Panc1 (cell line): Measurements from ENCODE around the gene TUBB4B. TPM values are rescaled to one million over a fixed set of nuclear protein-coding genes. Genes with fewer than 3 reads are reported as not detected.

Source experiments
- ATAC-seq: fragments of 200-7000 bp; cut with Tn5 transposase; 2 replicates; pipeline ENCODE4 v1.9.1; 2020; ENCODE audit warnings: mild to moderate bottlenecking, moderate library complexity
- BruUV-seq: library from RNA; stranded (reverse); fragments of 400-500 nt; replicated peaks from 2 replicates; lab custom pipeline; 2021; lab: Mats Ljungman, UMichigan
- CTCF ChIA-PET: fragments of 300-600 bp; sonication (Branson Sonifier 250); formaldehyde crosslinking; loops from one replicate; lab custom pipeline; 2022; ENCODE audit warnings: antibody characterized with exemption; lab: Charles Lee
- POLR2A ChIA-PET: fragments of 300-600 bp; sonication (Branson Sonifier 250); formaldehyde crosslinking; loops from one replicate; lab custom pipeline; 2022; ENCODE audit warnings: antibody characterized with exemption; lab: Charles Lee
- DNase-seq: peaks from one replicate; pipeline ENCODE4 v3.0.0-alpha.2; 2010; ENCODE audit warnings: low read depth, low spot score
- H3K27ac ChIP-seq: 2 replicates; pipeline ENCODE4 v1.5.1; 2011; ENCODE audit warnings: mild to moderate bottlenecking, low read length, inconsistent platforms
- H3K27me3 ChIP-seq: fragments of 200-500 bp; sonication (Bioruptor generic); 2 replicates; pipeline ENCODE4 v1.6.0; 2014; ENCODE audit warnings: low read length, inconsistent platforms; ENCODE audit not compliant: control insufficient read depth, insufficient read depth
- H3K36me3 ChIP-seq: fragments of 200-500 bp; sonication (Bioruptor generic); 2 replicates; pipeline ENCODE4 v1.5.1; 2014; ENCODE audit warnings: inconsistent platforms, mild to moderate bottlenecking, low read length, moderate library complexity; ENCODE audit not compliant: control insufficient read depth, insufficient read depth
- H3K4me1 ChIP-seq: 2 replicates; pipeline ENCODE4 v1.5.1; 2011; ENCODE audit warnings: inconsistent platforms, mild to moderate bottlenecking, low read length, moderate library complexity; ENCODE audit not compliant: control insufficient read depth, insufficient read depth
- H3K4me3 ChIP-seq, 2 experiments: 2 replicates each; pipeline ENCODE4 v1.5.1; 2011 to 2012; ENCODE audit warnings: low read depth in 2 of 2, low read length in 2 of 2, mild to moderate bottlenecking in 2 of 2, inconsistent platforms in 1 of 2, moderate library complexity in 1 of 2
- H3K9me3 ChIP-seq: fragments of 200-500 bp; sonication (Bioruptor generic); 2 replicates; pipeline ENCODE4 v1.5.1; 2014; ENCODE audit warnings: low read depth, mild to moderate bottlenecking, inconsistent platforms, low read length, moderate library complexity; ENCODE audit not compliant: control insufficient read depth, insufficient read depth
- POLR2AphosphoS5 ChIP-seq: IDR thresholded peaks from 2 replicates; pipeline ENCODE4 v1.6.1; 2012; ENCODE audit warnings: mild to moderate bottlenecking, low read depth, low read length, moderate library complexity
- SIN3A ChIP-seq: IDR thresholded peaks from 2 replicates; pipeline ENCODE4 v1.6.1; 2012; ENCODE audit warnings: low read depth, mild to moderate bottlenecking, low read length, moderate library complexity, borderline replicate concordance; ENCODE audit not compliant: insufficient read depth
- TCF7L2 ChIP-seq: IDR thresholded peaks from 2 replicates; pipeline ENCODE4 v1.6.1; 2011; ENCODE audit warnings: mild to moderate bottlenecking, low read depth, low read length, inconsistent platforms
- in situ Hi-C: cut with HindIII; loops from 2 replicates; pipeline ENCODE4 v1.10.0; 2016; ENCODE audit warnings: low sequenced_read_pairs, low pct_unique_long_range_greater_than_20kb
- intact Hi-C: fragments of 100-400 bp; cut with micrococcal nuclease; formaldehyde crosslinking; loops from one replicate; pipeline ENCODE4 v1.10.0; 2022; ENCODE audit not compliant: unreplicated experiment
- total RNA-seq: library from RNA; stranded (reverse); gene quantifications from one replicate; pipeline ENCODE4 v1.2.1, GENCODE V29; 2021; ENCODE audit not compliant: unreplicated experiment
- TF ChIP-seq, protein P1 (sequence below), 2 experiments: IDR thresholded peaks; 2 replicates each; pipeline ENCODE4 v1.6.1; 2011 to 2012; ENCODE audit warnings: low read depth in 2 of 2, control low read depth in 1 of 2, low read length in 1 of 2, mild to moderate bottlenecking in 1 of 2, moderate library complexity in 1 of 2; ENCODE audit not compliant: insufficient read depth in 1 of 2
- TF ChIP-seq, protein P2 (sequence below): fragments of 450-650 bp; IDR thresholded peaks from 2 replicates; pipeline ENCODE4 v1.5.1; 2017; ENCODE audit warnings: mild to moderate bottlenecking

Gene TUBB4B
- total RNA-seq, 1 experiment from 2014 or later = 265 TPM

- Histone ChIP-seq H3K9me3 (no peaks in the 10 kb centered on the region), H3K36me3 (peaks cover 2% of the 10 kb centered on the region; the same call in 1 of the 2 replicates), H3K27me3 (no peaks in the 10 kb centered on the region), H3K27ac (no peak overlapping the region), H3K4me1 (peaks cover 7% of the 10 kb centered on the region), H3K4me3 (no peak overlapping the region)
- TF ChIP-seq POLR2AphosphoS5 = no peak
- TF ChIP-seq TCF7L2 = no peak
- ATAC-seq (no peak), DNase-seq (no peak)
- intact Hi-C loops = loop anchor here (5.0 kb wide), 1 partner anchor 111 kb away; no protein-coding TSS in a partner anchor
- CTCF ChIA-PET = interaction anchor here (0.9 to 1.7 kb wide), 3 partner anchors 14 to 53 kb away, joined by 3 to 6 read pairs (median 4); no protein-coding TSS in a partner anchor
- in situ Hi-C loops = no loop called here
- POLR2A ChIA-PET = interaction anchor here (0.6 kb wide), 1 partner anchor 41 kb away, joined by 3 read pairs; no protein-coding TSS in a partner anchor
- BruUV-seq = no TSS peak
These were observed 13.1 kb upstream of the TUBB4B start for GRCh38 chr9:137227853-137228505.

GRCh38 chr9:137228506-137228967 lies 12.6 kb upstream of the TUBB4B start:
- Histone ChIP-seq H3K9me3 (no peaks in the 10 kb centered on the region), H3K27me3 (no peaks in the 10 kb centered on the region), H3K4me3 (no peak overlapping the region), H3K36me3 (peaks cover 2% of the 10 kb centered on the region; the same call in 1 of the 2 replicates), H3K4me1 (peaks cover 7% of the 10 kb centered on the region), H3K27ac (no peak overlapping the region)
- ChIA-PET POLR2A (no interaction called here), CTCF (interaction anchor here (1.6 to 1.7 kb wide), 2 partner anchors 15 to 52 kb away, joined by 4 to 6 read pairs; no protein-coding TSS in a partner anchor)
- in situ Hi-C loops = no loop called here
- intact Hi-C loops = loop anchor here (5.0 kb wide), 1 partner anchor 111 kb away; no protein-coding TSS in a partner anchor
- no peak for DNase-seq
- no TSS peak for BruUV-seq
- ATAC-seq = no peak
- no peak for TF ChIP-seq SIN3A
- TF ChIP-seq, protein P1, sequence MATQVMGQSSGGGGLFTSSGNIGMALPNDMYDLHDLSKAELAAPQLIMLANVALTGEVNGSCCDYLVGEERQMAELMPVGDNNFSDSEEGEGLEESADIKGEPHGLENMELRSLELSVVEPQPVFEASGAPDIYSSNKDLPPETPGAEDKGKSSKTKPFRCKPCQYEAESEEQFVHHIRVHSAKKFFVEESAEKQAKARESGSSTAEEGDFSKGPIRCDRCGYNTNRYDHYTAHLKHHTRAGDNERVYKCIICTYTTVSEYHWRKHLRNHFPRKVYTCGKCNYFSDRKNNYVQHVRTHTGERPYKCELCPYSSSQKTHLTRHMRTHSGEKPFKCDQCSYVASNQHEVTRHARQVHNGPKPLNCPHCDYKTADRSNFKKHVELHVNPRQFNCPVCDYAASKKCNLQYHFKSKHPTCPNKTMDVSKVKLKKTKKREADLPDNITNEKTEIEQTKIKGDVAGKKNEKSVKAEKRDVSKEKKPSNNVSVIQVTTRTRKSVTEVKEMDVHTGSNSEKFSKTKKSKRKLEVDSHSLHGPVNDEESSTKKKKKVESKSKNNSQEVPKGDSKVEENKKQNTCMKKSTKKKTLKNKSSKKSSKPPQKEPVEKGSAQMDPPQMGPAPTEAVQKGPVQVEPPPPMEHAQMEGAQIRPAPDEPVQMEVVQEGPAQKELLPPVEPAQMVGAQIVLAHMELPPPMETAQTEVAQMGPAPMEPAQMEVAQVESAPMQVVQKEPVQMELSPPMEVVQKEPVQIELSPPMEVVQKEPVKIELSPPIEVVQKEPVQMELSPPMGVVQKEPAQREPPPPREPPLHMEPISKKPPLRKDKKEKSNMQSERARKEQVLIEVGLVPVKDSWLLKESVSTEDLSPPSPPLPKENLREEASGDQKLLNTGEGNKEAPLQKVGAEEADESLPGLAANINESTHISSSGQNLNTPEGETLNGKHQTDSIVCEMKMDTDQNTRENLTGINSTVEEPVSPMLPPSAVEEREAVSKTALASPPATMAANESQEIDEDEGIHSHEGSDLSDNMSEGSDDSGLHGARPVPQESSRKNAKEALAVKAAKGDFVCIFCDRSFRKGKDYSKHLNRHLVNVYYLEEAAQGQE (IDR thresholded peaks at IDR 0.05; ENCODE audit: insufficient read depth in 1 of 2, low read depth in 2 of 2, low read length in 1 of 2) = no peak
- no peak for TF ChIP-seq POLR2AphosphoS5
- TF ChIP-seq, protein P2, sequence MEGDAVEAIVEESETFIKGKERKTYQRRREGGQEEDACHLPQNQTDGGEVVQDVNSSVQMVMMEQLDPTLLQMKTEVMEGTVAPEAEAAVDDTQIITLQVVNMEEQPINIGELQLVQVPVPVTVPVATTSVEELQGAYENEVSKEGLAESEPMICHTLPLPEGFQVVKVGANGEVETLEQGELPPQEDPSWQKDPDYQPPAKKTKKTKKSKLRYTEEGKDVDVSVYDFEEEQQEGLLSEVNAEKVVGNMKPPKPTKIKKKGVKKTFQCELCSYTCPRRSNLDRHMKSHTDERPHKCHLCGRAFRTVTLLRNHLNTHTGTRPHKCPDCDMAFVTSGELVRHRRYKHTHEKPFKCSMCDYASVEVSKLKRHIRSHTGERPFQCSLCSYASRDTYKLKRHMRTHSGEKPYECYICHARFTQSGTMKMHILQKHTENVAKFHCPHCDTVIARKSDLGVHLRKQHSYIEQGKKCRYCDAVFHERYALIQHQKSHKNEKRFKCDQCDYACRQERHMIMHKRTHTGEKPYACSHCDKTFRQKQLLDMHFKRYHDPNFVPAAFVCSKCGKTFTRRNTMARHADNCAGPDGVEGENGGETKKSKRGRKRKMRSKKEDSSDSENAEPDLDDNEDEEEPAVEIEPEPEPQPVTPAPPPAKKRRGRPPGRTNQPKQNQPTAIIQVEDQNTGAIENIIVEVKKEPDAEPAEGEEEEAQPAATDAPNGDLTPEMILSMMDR = no peak
